ENCODE measurements around the gene TAOK3. TPM values are rescaled to one million over a fixed set of nuclear protein-coding genes. Genes with fewer than 3 reads are reported as not detected.

Gene TAOK3
- total and polyA plus RNA-seq, 2 donors (not counting 1 experiment from before 2014, with no cell fraction given), result 30.0 to 80.4 TPM

DNA sequence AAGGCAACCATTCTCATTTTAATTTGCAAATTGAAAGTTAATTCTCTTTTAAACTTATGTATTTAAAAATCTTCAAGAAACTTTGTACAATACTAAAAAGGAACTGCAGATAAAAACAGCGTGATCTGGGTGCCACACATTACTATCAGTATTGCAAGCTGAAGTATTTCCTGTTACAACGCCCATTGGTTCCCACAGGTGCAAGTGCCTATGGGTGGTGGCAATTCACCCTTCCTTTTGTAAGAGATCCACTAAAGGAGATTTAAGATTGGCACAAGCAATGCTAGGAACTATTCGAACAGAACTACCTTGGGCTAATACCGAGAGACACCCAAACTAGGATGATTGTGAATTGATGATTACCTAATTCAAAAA, 13.2 kb downstream of the TAOK3 start:
- DNase-seq (peak; percentile 46), ATAC-seq (ENCODE audit: low read depth) (peak; percentile 61)
- TF ChIP-seq EZH2 (IDR thresholded peaks at IDR 0.05; ENCODE audit: borderline replicate concordance, insufficient read depth, low read depth, low read length, poor library complexity, severe bottlenecking), result no peak
- TF ChIP-seq, protein P1, sequence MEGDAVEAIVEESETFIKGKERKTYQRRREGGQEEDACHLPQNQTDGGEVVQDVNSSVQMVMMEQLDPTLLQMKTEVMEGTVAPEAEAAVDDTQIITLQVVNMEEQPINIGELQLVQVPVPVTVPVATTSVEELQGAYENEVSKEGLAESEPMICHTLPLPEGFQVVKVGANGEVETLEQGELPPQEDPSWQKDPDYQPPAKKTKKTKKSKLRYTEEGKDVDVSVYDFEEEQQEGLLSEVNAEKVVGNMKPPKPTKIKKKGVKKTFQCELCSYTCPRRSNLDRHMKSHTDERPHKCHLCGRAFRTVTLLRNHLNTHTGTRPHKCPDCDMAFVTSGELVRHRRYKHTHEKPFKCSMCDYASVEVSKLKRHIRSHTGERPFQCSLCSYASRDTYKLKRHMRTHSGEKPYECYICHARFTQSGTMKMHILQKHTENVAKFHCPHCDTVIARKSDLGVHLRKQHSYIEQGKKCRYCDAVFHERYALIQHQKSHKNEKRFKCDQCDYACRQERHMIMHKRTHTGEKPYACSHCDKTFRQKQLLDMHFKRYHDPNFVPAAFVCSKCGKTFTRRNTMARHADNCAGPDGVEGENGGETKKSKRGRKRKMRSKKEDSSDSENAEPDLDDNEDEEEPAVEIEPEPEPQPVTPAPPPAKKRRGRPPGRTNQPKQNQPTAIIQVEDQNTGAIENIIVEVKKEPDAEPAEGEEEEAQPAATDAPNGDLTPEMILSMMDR (IDR thresholded peaks at IDR 0.05), result no peak
- H3K4me3 Mint-ChIP-seq, result peak overlapping the region; percentile 93
- peaks cover under 1% of the 10 kb centered on the region for H4K20me1 ChIP-seq (ENCODE audit: control insufficient read depth, insufficient read depth, low read length, poor library complexity, severe bottlenecking)
- peak overlapping the region; percentile 61 for H2AFZ ChIP-seq (ENCODE audit: insufficient read depth, low read depth, low read length, poor library complexity, severe bottlenecking)
- no peaks in the 10 kb centered on the region for H3K27me3 Mint-ChIP-seq
- peaks cover 23 to 38% of the 10 kb centered on the region in 2 donors for H3K4me1 ChIP-seq (ENCODE audit: control insufficient read depth in 2 of 2, insufficient read depth in 2 of 2, low read length in 2 of 2)
- H3K27ac Mint-ChIP-seq, result peak overlapping the region; percentile 90
- intact Hi-C loops (cut with micrococcal nuclease), result loop anchor here (1.0 to 5.0 kb wide), 3 partner anchors 14 to 57 kb away; no protein-coding TSS in a partner anchor
- peaks cover 32% of the 10 kb centered on the region for H3K4me1 Mint-ChIP-seq
- no CpG with 5 or more reads among the region's 4 CpGs for WGBS (ENCODE audit: insufficient coverage)
- peak overlapping the region; percentile 71 for H3K9ac ChIP-seq (ENCODE audit: low read length)
- H3K4me3 ChIP-seq (ENCODE audit: control extremely low read depth in 1 of 5, extremely low read depth in 1 of 5, insufficient read depth in 1 of 5, low read depth in 2 of 5, low read length in 4 of 5), result peak overlapping the region; percentile 46 to 92 (median 66)
- POLR2A ChIA-PET, result interaction anchor here (0.6 to 1.7 kb wide), 3 partner anchors 11 to 17 kb away, joined by 5 to 9 read pairs (median 5); partner anchors contain the start of gene SUDS3
- peaks cover 2% of the 10 kb centered on the region for H3K9me3 Mint-ChIP-seq (ENCODE audit: insufficient read depth)
- peaks cover 0 to under 1% of the 10 kb centered on the region in 2 experiments for H3K36me3 ChIP-seq (replicated peaks in 1 of 2; ENCODE audit: control extremely low read depth in 1 of 2, control insufficient read depth in 1 of 2, extremely low read depth in 1 of 2, insufficient read depth in 2 of 2, low read length in 1 of 2)
- peaks cover 0 to 4% (median 0%) of the 10 kb centered on the region in 3 donors for H3K9me3 ChIP-seq (ENCODE audit: control extremely low read depth in 1 of 3, control insufficient read depth in 2 of 3, insufficient read depth in 1 of 3, low read length in 2 of 3)
- peak overlapping the region; percentile 77 for H3K4me2 ChIP-seq (replicated peaks; ENCODE audit: low read depth, low read length, poor library complexity, severe bottlenecking)
- CTCF ChIA-PET, result interaction anchor here (1.6 to 4.9 kb wide), 3 partner anchors 10 to 197 kb away, joined by 3 to 52 read pairs (median 4); partner anchors contain the start of gene SUDS3
- H3K27ac ChIP-seq (ENCODE audit: low read length in 2 of 2), result peak overlapping the region; percentile 64 to 87
- peaks cover 73% of the 10 kb centered on the region for H3K79me2 ChIP-seq (ENCODE audit: control insufficient read depth, insufficient read depth, low read length)
- H3K27me3 ChIP-seq (replicated peaks in 1 of 4; ENCODE audit: control extremely low read depth in 1 of 4, control insufficient read depth in 3 of 4, insufficient read depth in 4 of 4, low read length in 3 of 4), result no peaks in the 10 kb centered on the region

Data from B cell (primary cell).